Amygdala (tissue), 56 donors: ENCODE data around the gene SLCO3A1.
A peak's percentile ranks its signal among the peaks of the same experiment; 100 is the strongest.
"Not testable (repeated sequence)": the region's sequence is repeated elsewhere in the genome, so short reads cannot be mapped to it uniquely, and the experiment has no call there.

ENCODE experiments used
- DNase-seq, 56 donors: peaks; one replicate each; lab custom pipeline; 2025; lab: John Stamatoyannopoulos, UW

SLCO3A1 gene

GRCh38 chr15:91953432-91953831 lies 99.9 kb downstream of the SLCO3A1 start:
- no peak for DNase-seq

- DNase-seq = no peak
These were observed 100.8 kb downstream of the SLCO3A1 start for GRCh38 chr15:91954292-91954691.

GRCh38 chr15:91956026-91956723 lies 102.7 kb downstream of the SLCO3A1 start:
- no peak for DNase-seq

- DNase-seq = no peak
These were observed 107.8 kb downstream of the SLCO3A1 start for GRCh38 chr15:91961357-91961756.

- not testable (repeated sequence) for DNase-seq
These were observed 110.2 kb downstream of the SLCO3A1 start for GRCh38 chr15:91963747-91964146.

- peak in 8 of 56 donors; percentile 17 to 69 (median 45) for DNase-seq
These were observed 112.1 kb downstream of the SLCO3A1 start for GRCh38 chr15:91965501-91966193.

GRCh38 chr15:91966194-91966552 lies 112.7 kb downstream of the SLCO3A1 start:
- peak in 5 of 56 donors; percentile 13 to 69 (median 46) for DNase-seq

- no peak for DNase-seq
These were observed 114.6 kb downstream of the SLCO3A1 start for GRCh38 chr15:91967935-91968606.

GRCh38 chr15:91968610-91969009 lies 115.1 kb downstream of the SLCO3A1 start:
- DNase-seq = no peak

GRCh38 chr15:91970142-91970541 lies 116.6 kb downstream of the SLCO3A1 start:
- DNase-seq = peak in 44 of 56 donors; percentile 5 to 77 (median 39)

- peak in 1 of 56 donors; percentile 18 for DNase-seq
These were observed 120.0 kb downstream of the SLCO3A1 start for GRCh38 chr15:91973481-91973880.

GRCh38 chr15:91974321-91974720 lies 120.8 kb downstream of the SLCO3A1 start:
- DNase-seq = no peak

- no peak for DNase-seq
These were observed 121.9 kb downstream of the SLCO3A1 start for GRCh38 chr15:91975241-91975978.

- DNase-seq = no peak
These were observed 123.5 kb downstream of the SLCO3A1 start for GRCh38 chr15:91976966-91977365.

GRCh38 chr15:91980502-91981267 lies 127.2 kb downstream of the SLCO3A1 start:
- no peak for DNase-seq

- DNase-seq = no peak
These were observed 128.6 kb downstream of the SLCO3A1 start for GRCh38 chr15:91981821-91982800.

- no peak for DNase-seq
These were observed 130.3 kb downstream of the SLCO3A1 start for GRCh38 chr15:91983729-91984340.

- no peak for DNase-seq
These were observed 131.8 kb downstream of the SLCO3A1 start for GRCh38 chr15:91985297-91985696.
